ENCODE results near the gene ZNF106. TPM values are rescaled to one million over a fixed set of nuclear protein-coding genes. Genes with fewer than 3 reads are reported as not detected.

ZNF106 gene
- total and polyA plus RNA-seq, 4 donors: 7.5 to 25.4 (median 20.5) TPM

DNA sequence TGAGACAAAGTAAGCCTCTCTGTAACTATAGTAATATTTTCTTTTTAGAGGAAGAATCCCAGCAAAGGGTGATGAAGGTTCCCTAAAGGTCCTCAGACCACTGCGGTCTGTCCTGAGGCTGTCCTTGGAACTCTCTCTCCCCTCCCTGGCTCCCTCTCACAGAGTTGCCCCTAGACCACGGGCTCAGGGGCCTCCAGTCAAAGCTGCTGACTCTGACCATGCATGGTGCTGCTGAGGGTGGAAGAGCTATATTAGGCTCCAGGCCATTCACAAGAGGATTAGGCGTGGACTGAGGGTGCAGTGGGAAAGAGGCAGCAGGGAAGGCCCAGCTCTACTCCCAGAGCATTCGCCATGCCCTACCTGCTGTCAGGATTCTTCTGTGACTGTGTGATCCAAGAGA lies 117.0 kb downstream of the ZNF106 start:
- no peak for DNase-seq (ENCODE audit: low spot score)
- no peaks in the 10 kb centered on the region for H3K27me3 ChIP-seq (ENCODE audit: control insufficient read depth in 4 of 4, insufficient read depth in 4 of 4, low read length in 3 of 4)
- peaks cover 0 to 2% (median 0%) of the 10 kb centered on the region in 4 donors for H3K36me3 ChIP-seq (ENCODE audit: control insufficient read depth in 4 of 4, insufficient read depth in 3 of 4, low read depth in 1 of 4, low read length in 3 of 4)
- H3K4me1 ChIP-seq (ENCODE audit: control insufficient read depth in 4 of 4, insufficient read depth in 4 of 4, low read length in 3 of 4): no peaks in the 10 kb centered on the region
- H3K4me3 ChIP-seq (ENCODE audit: low read depth in 1 of 3, low read length in 3 of 3): no peak overlapping the region
- peaks cover 0 to 6% (median 1%) of the 10 kb centered on the region in 4 donors for H3K9me3 ChIP-seq (ENCODE audit: control insufficient read depth in 4 of 4, low read length in 3 of 4)
- 93% methylated on average over 4 of the region's 4 CpGs for whole genome bisulfite sequencing
- TF ChIP-seq FOXA2 (IDR thresholded peaks at IDR 0.05) (no peak), JUND (IDR thresholded peaks at IDR 0.05) (no peak), GABPA (IDR thresholded peaks at IDR 0.05 in 1 of 2, conservative IDR thresholded peaks at IDR 0.05 in 1 of 2) (no peak), YY1 (IDR thresholded peaks at IDR 0.05) (no peak), HNF4A (conservative IDR thresholded peaks at IDR 0.05) (no peak), HNF4G (IDR thresholded peaks at IDR 0.05) (no peak), RXRA (IDR thresholded peaks at IDR 0.05) (no peak), TAF1 (conservative IDR thresholded peaks at IDR 0.05) (no peak), NR2F2 (IDR thresholded peaks at IDR 0.05) (no peak), RAD21 (IDR thresholded peaks at IDR 0.05) (no peak), EGR1 (IDR thresholded peaks at IDR 0.05; ENCODE audit: low read depth in 2 of 2) (no peak)
- TF ChIP-seq, protein P1, sequence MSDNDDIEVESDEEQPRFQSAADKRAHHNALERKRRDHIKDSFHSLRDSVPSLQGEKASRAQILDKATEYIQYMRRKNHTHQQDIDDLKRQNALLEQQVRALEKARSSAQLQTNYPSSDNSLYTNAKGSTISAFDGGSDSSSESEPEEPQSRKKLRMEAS (IDR thresholded peaks at IDR 0.05): no peak
- TF ChIP-seq, protein P2, sequence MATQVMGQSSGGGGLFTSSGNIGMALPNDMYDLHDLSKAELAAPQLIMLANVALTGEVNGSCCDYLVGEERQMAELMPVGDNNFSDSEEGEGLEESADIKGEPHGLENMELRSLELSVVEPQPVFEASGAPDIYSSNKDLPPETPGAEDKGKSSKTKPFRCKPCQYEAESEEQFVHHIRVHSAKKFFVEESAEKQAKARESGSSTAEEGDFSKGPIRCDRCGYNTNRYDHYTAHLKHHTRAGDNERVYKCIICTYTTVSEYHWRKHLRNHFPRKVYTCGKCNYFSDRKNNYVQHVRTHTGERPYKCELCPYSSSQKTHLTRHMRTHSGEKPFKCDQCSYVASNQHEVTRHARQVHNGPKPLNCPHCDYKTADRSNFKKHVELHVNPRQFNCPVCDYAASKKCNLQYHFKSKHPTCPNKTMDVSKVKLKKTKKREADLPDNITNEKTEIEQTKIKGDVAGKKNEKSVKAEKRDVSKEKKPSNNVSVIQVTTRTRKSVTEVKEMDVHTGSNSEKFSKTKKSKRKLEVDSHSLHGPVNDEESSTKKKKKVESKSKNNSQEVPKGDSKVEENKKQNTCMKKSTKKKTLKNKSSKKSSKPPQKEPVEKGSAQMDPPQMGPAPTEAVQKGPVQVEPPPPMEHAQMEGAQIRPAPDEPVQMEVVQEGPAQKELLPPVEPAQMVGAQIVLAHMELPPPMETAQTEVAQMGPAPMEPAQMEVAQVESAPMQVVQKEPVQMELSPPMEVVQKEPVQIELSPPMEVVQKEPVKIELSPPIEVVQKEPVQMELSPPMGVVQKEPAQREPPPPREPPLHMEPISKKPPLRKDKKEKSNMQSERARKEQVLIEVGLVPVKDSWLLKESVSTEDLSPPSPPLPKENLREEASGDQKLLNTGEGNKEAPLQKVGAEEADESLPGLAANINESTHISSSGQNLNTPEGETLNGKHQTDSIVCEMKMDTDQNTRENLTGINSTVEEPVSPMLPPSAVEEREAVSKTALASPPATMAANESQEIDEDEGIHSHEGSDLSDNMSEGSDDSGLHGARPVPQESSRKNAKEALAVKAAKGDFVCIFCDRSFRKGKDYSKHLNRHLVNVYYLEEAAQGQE (IDR thresholded peaks at IDR 0.05): no peak
- TF ChIP-seq, protein P3, sequence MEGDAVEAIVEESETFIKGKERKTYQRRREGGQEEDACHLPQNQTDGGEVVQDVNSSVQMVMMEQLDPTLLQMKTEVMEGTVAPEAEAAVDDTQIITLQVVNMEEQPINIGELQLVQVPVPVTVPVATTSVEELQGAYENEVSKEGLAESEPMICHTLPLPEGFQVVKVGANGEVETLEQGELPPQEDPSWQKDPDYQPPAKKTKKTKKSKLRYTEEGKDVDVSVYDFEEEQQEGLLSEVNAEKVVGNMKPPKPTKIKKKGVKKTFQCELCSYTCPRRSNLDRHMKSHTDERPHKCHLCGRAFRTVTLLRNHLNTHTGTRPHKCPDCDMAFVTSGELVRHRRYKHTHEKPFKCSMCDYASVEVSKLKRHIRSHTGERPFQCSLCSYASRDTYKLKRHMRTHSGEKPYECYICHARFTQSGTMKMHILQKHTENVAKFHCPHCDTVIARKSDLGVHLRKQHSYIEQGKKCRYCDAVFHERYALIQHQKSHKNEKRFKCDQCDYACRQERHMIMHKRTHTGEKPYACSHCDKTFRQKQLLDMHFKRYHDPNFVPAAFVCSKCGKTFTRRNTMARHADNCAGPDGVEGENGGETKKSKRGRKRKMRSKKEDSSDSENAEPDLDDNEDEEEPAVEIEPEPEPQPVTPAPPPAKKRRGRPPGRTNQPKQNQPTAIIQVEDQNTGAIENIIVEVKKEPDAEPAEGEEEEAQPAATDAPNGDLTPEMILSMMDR (IDR thresholded peaks at IDR 0.05; ENCODE audit: low read depth, low read length, missing input control): no peak
- TF ChIP-seq, protein P4, sequence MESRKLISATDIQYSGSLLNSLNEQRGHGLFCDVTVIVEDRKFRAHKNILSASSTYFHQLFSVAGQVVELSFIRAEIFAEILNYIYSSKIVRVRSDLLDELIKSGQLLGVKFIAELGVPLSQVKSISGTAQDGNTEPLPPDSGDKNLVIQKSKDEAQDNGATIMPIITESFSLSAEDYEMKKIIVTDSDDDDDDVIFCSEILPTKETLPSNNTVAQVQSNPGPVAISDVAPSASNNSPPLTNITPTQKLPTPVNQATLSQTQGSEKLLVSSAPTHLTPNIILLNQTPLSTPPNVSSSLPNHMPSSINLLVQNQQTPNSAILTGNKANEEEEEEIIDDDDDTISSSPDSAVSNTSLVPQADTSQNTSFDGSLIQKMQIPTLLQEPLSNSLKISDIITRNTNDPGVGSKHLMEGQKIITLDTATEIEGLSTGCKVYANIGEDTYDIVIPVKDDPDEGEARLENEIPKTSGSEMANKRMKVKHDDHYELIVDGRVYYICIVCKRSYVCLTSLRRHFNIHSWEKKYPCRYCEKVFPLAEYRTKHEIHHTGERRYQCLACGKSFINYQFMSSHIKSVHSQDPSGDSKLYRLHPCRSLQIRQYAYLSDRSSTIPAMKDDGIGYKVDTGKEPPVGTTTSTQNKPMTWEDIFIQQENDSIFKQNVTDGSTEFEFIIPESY (IDR thresholded peaks at IDR 0.05): no peak
- H3K9ac ChIP-seq (ENCODE audit: low read depth in 1 of 2, low read length in 2 of 2): no peak overlapping the region
- no peak overlapping the region for H3K27ac ChIP-seq (ENCODE audit: low read depth in 1 of 2, low read length in 2 of 2)

DNA sequence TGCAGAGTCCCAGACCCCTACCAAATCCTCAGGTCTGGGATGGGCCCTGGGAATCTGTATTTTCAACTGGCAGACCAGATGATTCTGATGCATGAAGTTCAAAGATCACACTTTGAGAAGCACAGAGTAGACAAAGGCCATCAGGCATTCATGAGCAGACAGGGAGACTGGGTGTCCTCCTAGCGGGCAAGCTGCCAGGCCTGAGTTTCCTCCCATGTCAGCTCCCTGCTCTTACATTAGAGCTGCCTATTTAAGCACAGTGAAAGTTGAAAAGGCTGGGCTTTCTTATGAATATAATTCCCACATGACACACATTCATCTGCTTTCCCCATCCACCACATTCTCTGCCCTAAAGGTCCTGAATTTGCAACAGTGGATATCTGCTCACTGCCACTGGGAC lies 117.7 kb downstream of the ZNF106 start:
- peaks cover 0 to 2% (median 0%) of the 10 kb centered on the region in 4 donors for H3K36me3 ChIP-seq (ENCODE audit: control insufficient read depth in 4 of 4, insufficient read depth in 3 of 4, low read depth in 1 of 4, low read length in 3 of 4)
- WGBS: 85% methylated on average over 1 of the region's 1 CpG
- no peaks in the 10 kb centered on the region for H3K4me1 ChIP-seq (ENCODE audit: control insufficient read depth in 4 of 4, insufficient read depth in 4 of 4, low read length in 3 of 4)
- H3K4me3 ChIP-seq (ENCODE audit: low read depth in 1 of 3, low read length in 3 of 3): no peak overlapping the region
- no peak overlapping the region for H3K9ac ChIP-seq (ENCODE audit: low read depth in 1 of 2, low read length in 2 of 2)
- no peaks in the 10 kb centered on the region for H3K27me3 ChIP-seq (ENCODE audit: control insufficient read depth in 4 of 4, insufficient read depth in 4 of 4, low read length in 3 of 4)
- H3K9me3 ChIP-seq (ENCODE audit: control insufficient read depth in 4 of 4, low read length in 3 of 4): peaks cover 0 to 6% (median 1%) of the 10 kb centered on the region in 4 donors
- DNase-seq (ENCODE audit: low spot score): no peak
- no peak overlapping the region for H3K27ac ChIP-seq (ENCODE audit: low read depth in 1 of 2, low read length in 2 of 2)
- TF ChIP-seq, protein P5, sequence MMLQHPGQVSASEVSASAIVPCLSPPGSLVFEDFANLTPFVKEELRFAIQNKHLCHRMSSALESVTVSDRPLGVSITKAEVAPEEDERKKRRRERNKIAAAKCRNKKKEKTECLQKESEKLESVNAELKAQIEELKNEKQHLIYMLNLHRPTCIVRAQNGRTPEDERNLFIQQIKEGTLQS (IDR thresholded peaks at IDR 0.05): no peak
- TF ChIP-seq, protein P2 (IDR thresholded peaks at IDR 0.05): no peak
- TF ChIP-seq GABPA (IDR thresholded peaks at IDR 0.05 in 1 of 2, conservative IDR thresholded peaks at IDR 0.05 in 1 of 2): no peak
- TF ChIP-seq HNF4A (conservative IDR thresholded peaks at IDR 0.05): no peak
- TF ChIP-seq, protein P1 (IDR thresholded peaks at IDR 0.05): no peak
- no peak for TF ChIP-seq YY1 (IDR thresholded peaks at IDR 0.05)
- no peak for TF ChIP-seq TAF1 (conservative IDR thresholded peaks at IDR 0.05)
- no peak for TF ChIP-seq JUND (IDR thresholded peaks at IDR 0.05)
- no peak for TF ChIP-seq RAD21 (IDR thresholded peaks at IDR 0.05)
- TF ChIP-seq RXRA (IDR thresholded peaks at IDR 0.05): no peak
- TF ChIP-seq EGR1 (IDR thresholded peaks at IDR 0.05; ENCODE audit: low read depth in 2 of 2): no peak
- TF ChIP-seq HNF4G (IDR thresholded peaks at IDR 0.05): no peak
- TF ChIP-seq, protein P3 (IDR thresholded peaks at IDR 0.05; ENCODE audit: low read depth, low read length, missing input control): no peak
- TF ChIP-seq FOXA2 (IDR thresholded peaks at IDR 0.05): no peak
- TF ChIP-seq NR2F2 (IDR thresholded peaks at IDR 0.05): no peak

All from liver (tissue), 9 donors.